Endodermal cell (in vitro differentiated cells): ENCODE data around the gene DLG2. TPM values are rescaled to one million over a fixed set of nuclear protein-coding genes. Genes with fewer than 3 reads are reported as not detected.
"Not testable (repeated sequence)": the region's sequence is repeated elsewhere in the genome, so short reads cannot be mapped to it uniquely, and the experiment has no call there.

Experiments
- DNase-seq: peaks from one replicate; pipeline ENCODE4 v3.0.0-alpha.2; 2017
- H3K27ac ChIP-seq: 2 replicates; pipeline ENCODE4 v1.5.1; 2013; ENCODE audit warnings: mild to moderate bottlenecking, low read depth, low read length, moderate library complexity
- H3K27me3 ChIP-seq: 2 replicates; pipeline ENCODE4 v1.6.1; 2013; ENCODE audit warnings: mild to moderate bottlenecking, low read length, moderate library complexity; ENCODE audit not compliant: insufficient read depth, control insufficient read depth, poor library complexity, severe bottlenecking
- H3K36me3 ChIP-seq: 2 replicates; pipeline ENCODE4 v1.7.0; 2013; ENCODE audit warnings: mild to moderate bottlenecking, low read length, moderate library complexity; ENCODE audit not compliant: control insufficient read depth, insufficient read depth
- H3K4me1 ChIP-seq: one replicate; pipeline ENCODE4 v1.7.0; 2013; ENCODE audit warnings: low read length; ENCODE audit not compliant: control insufficient read depth, insufficient read depth
- H3K4me3 ChIP-seq: 2 replicates; pipeline ENCODE4 v1.5.1; 2013; ENCODE audit warnings: mild to moderate bottlenecking, low read length, moderate library complexity
- H3K9ac ChIP-seq: 2 replicates; pipeline ENCODE4 v1.6.1; 2013; ENCODE audit warnings: mild to moderate bottlenecking, low read length, moderate library complexity; ENCODE audit not compliant: poor library complexity, severe bottlenecking; ENCODE audit errors: extremely low read depth
- H3K9me3 ChIP-seq: 2 replicates; pipeline ENCODE4 v1.6.1; 2013; ENCODE audit warnings: mild to moderate bottlenecking, low read length, moderate library complexity; ENCODE audit not compliant: control insufficient read depth
- H3K27ac Mint-ChIP-seq: 2 replicates; pipeline ENCODE4 v1.8.0; 2020; ENCODE audit warnings: mixed read lengths
- H3K27me3 Mint-ChIP-seq: 2 replicates; pipeline ENCODE4 v1.8.0; 2021; ENCODE audit warnings: mild to moderate bottlenecking, mixed read lengths; ENCODE audit not compliant: insufficient read depth
- H3K36me3 Mint-ChIP-seq: 2 replicates; pipeline ENCODE4 v1.8.0; 2020; ENCODE audit warnings: low read depth, mixed read lengths
- H3K4me1 Mint-ChIP-seq: 2 replicates; pipeline ENCODE4 v1.8.0; 2020; ENCODE audit warnings: mixed read lengths
- H3K4me3 Mint-ChIP-seq: 2 replicates; pipeline ENCODE4 v1.8.0; 2020; ENCODE audit warnings: mild to moderate bottlenecking, moderate library complexity, mixed read lengths
- H3K9me3 Mint-ChIP-seq: 2 replicates; pipeline ENCODE4 v1.8.0; 2020; ENCODE audit warnings: mild to moderate bottlenecking, mixed read lengths
- WGBS, 2 experiments: methylation state at CpG; one replicate each; pipeline versions ENCODE4 v1.1.5 to v1.1.7; 2013; ENCODE audit warnings: missing lambda C conversion rate in 2 of 2, mixed read lengths in 1 of 2; ENCODE audit not compliant: insufficient coverage in 1 of 2, insufficient read length in 1 of 2; 5-methylcytosine and 5-hydroxymethylcytosine counted together
- total RNA-seq, 2 donors: library from RNA; stranded (reverse); fragmentation: NEBNext Ultra II Directional in 1 of 2; extraction: Animal tissue kit (Norgen Biotek cat#: 25700) in 1 of 2; gene quantifications; 2 replicates in 1 of 2; 3 replicates in 1 of 2; pipeline ENCODE4 v1.2.1, GENCODE V29; 2021
- TF ChIP-seq, protein P1 (sequence below): fragments of 200-600 bp; sonication (generic); conservative IDR thresholded peaks from 2 replicates; pipeline ENCODE4 v1.5.0; 2021; ENCODE audit warnings: antibody characterized with exemption, mild to moderate bottlenecking

DLG2 gene
- total RNA-seq, 2 donors from 2014 or later, result 9.6 to 10.6 TPM

DNA sequence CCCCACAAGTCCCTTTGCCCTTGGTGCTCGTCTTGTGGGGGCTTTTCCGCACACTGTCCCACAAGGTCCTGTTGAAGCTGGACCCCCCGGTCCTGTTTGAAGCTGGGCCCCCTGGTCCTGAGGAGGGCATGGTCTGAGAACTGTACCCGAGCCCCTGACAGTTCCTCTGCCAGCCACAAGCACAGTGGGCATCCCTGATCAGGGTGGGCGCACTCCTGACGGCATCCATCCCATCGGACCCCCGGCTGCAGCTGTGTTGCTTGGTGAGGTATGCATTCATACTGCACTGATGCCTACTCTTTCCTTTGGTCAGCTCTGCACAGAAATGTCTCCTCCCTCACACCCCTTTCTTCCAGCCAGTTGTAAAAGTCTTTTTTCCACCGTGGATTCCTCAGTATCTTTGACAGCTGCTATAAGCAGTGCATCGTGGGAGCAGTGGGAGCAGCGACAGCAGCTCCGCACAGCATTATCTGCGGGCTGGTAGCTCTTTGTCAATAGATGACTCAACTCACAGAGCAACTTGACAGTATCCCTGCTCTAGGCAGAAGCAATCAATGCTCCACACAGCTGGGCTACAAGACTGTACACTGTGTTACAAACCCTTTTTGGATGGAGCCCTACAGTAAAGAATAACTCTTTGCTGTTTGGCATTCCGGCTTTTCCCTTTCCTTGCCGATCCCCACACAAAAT is 1310.1 kb downstream of the DLG2 start:
- peaks cover 4% of the 10 kb centered on the region for H3K4me1 Mint-ChIP-seq
- no peaks in the 10 kb centered on the region for H3K36me3 Mint-ChIP-seq
- H3K27ac Mint-ChIP-seq, result no peak overlapping the region
- DNase-seq, result peak; percentile 49
- H3K9ac ChIP-seq, result no peak overlapping the region
- H3K36me3 ChIP-seq, result no peaks in the 10 kb centered on the region
- no peak overlapping the region for H3K4me3 Mint-ChIP-seq
- no peaks in the 10 kb centered on the region for H3K27me3 Mint-ChIP-seq
- WGBS, 2 experiments, result 81 to 90% methylated on average over 2 to 15 of the region's 15 CpGs
- no peaks in the 10 kb centered on the region for H3K27me3 ChIP-seq
- H3K9me3 ChIP-seq, result no peaks in the 10 kb centered on the region
- H3K4me3 ChIP-seq, result no peak overlapping the region
- TF ChIP-seq, protein P1, sequence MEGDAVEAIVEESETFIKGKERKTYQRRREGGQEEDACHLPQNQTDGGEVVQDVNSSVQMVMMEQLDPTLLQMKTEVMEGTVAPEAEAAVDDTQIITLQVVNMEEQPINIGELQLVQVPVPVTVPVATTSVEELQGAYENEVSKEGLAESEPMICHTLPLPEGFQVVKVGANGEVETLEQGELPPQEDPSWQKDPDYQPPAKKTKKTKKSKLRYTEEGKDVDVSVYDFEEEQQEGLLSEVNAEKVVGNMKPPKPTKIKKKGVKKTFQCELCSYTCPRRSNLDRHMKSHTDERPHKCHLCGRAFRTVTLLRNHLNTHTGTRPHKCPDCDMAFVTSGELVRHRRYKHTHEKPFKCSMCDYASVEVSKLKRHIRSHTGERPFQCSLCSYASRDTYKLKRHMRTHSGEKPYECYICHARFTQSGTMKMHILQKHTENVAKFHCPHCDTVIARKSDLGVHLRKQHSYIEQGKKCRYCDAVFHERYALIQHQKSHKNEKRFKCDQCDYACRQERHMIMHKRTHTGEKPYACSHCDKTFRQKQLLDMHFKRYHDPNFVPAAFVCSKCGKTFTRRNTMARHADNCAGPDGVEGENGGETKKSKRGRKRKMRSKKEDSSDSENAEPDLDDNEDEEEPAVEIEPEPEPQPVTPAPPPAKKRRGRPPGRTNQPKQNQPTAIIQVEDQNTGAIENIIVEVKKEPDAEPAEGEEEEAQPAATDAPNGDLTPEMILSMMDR, result no peak
- H3K27ac ChIP-seq, result no peak overlapping the region
- no peaks in the 10 kb centered on the region for H3K4me1 ChIP-seq
- H3K9me3 Mint-ChIP-seq, result no peaks in the 10 kb centered on the region

DNA sequence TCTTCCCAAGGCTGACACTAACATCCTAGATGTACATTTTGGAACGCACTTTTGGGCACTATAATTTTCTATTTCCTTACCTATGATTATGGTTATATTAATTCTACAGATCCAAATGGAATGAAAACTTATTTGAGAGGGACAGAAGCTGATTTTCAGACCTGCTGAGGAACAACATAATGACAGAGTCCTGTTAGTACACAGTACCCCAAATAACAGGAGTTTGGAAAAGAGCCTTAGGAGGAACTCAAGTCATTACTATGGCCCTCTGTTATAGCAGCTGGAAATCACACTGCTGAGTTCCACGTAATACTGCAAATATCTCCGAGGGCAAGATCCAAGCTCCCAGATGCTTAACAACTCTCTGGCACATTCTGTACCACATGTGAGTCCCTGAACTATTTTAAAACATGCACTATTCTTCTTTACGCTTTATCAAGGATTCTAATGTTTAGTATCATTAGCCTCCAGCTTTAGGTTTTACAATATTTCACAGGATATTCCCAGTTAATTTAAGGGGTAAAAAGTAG is 1313.2 kb downstream of the DLG2 start:
- Mint-ChIP-seq H3K27me3 (no peaks in the 10 kb centered on the region), H3K36me3 (no peaks in the 10 kb centered on the region), H3K9me3 (no peaks in the 10 kb centered on the region), H3K27ac (no peak overlapping the region), H3K4me1 (peaks cover 4% of the 10 kb centered on the region), H3K4me3 (no peak overlapping the region)
- H3K9me3 ChIP-seq, result no peaks in the 10 kb centered on the region
- no peak overlapping the region for H3K9ac ChIP-seq
- no peaks in the 10 kb centered on the region for H3K27me3 ChIP-seq
- no peak overlapping the region for H3K4me3 ChIP-seq
- WGBS, 2 experiments, result 90 to 94% methylated on average over 2 to 3 of the region's 4 CpGs
- no peaks in the 10 kb centered on the region for H3K4me1 ChIP-seq
- no peak overlapping the region for H3K27ac ChIP-seq
- H3K36me3 ChIP-seq, result no peaks in the 10 kb centered on the region
- TF ChIP-seq, protein P1, result no peak
- DNase-seq, result no peak

DNA sequence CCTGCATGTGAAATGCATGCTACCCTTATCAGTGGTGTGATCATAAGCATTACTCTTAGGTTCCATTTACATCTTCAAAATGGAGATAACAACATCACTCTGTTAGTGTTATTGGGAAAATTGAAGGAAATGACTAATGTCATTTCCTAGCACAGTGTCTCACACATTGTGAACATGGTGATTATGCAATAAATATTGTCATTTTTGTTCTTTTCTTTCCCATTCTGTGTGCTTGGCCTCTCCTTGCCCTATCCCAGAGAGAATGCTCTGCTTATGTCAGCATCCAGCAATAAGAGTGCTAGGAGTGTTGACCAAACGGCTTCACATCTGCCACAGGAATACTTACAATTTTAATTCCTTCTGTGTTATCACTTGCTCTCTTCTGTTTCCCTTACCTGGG is 1316.9 kb downstream of the DLG2 start:
- Histone ChIP-seq H3K27ac (no peak overlapping the region), H3K9me3 (no peaks in the 10 kb centered on the region), H3K4me1 (no peaks in the 10 kb centered on the region), H3K36me3 (no peaks in the 10 kb centered on the region), H3K9ac (no peak overlapping the region), H3K27me3 (no peaks in the 10 kb centered on the region), H3K4me3 (no peak overlapping the region)
- H3K27ac Mint-ChIP-seq, result no peak overlapping the region
- H3K4me3 Mint-ChIP-seq, result no peak overlapping the region
- 76 to 100% methylated on average over 1 of the region's 1 CpG for WGBS, 2 experiments
- no peak for DNase-seq
- H3K36me3 Mint-ChIP-seq, result peaks cover 2% of the 10 kb centered on the region
- TF ChIP-seq, protein P1, result no peak
- peaks cover 9% of the 10 kb centered on the region for H3K9me3 Mint-ChIP-seq
- no peaks in the 10 kb centered on the region for H3K27me3 Mint-ChIP-seq
- H3K4me1 Mint-ChIP-seq, result no peaks in the 10 kb centered on the region

DNA sequence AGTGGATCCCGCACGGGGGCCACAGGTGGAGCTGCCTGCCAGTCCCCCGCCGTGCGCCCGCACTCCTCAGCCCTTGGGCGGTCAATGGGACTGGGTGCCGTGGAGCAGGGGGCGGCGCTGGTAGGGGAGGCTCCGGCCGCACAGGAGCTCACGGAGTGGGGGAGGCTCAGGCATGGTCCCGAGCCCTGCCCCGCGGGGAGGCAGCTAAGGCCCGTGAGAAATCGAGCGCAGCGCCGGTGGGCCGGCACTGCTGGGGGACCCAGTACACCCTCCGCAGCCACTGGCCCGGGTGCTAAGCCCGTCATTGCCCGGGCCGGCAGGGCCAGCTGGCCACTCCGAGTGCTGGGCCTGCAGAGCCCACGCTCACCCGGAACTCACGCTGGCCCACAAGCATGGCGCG is 1318.7 kb downstream of the DLG2 start:
- not testable (repeated sequence) for H3K27ac Mint-ChIP-seq, H3K4me3 Mint-ChIP-seq

More for the DNA sequence above, 1318.7 kb downstream of the DLG2 start:
- not testable (repeated sequence) for H3K4me1 Mint-ChIP-seq, H3K4me3 ChIP-seq, H3K27me3 Mint-ChIP-seq, H3K36me3 Mint-ChIP-seq, H3K9me3 Mint-ChIP-seq, H3K27me3 ChIP-seq, H3K4me1 ChIP-seq, H3K27ac ChIP-seq, H3K9me3 ChIP-seq, H3K9ac ChIP-seq, DNase-seq, H3K36me3 ChIP-seq
- 96% methylated on average over 19 to 33 of the region's 33 CpGs for WGBS, 2 experiments
